ENCODE data around the gene AIPL1.

Gene AIPL1

DNA sequence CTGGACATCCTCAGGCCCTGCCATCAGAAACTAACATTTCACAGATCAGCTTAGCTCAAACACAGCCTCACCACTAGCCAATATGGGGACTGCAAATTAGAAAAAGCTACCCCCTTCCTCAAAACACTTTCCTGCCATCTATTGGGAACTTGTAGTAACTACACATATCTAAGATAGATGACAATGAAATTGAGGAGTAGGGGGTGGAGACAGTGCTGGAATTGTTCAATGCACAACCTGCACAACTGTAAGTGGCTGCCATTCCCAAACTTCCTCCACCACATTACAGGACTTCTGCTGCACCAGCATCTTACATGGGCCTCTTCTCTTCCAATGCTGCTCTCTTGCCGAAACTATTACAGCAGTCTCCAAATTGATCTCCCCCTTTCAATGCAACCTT lies 21.9 kb downstream of the AIPL1 start:
- DNase-seq = no peak

DNA sequence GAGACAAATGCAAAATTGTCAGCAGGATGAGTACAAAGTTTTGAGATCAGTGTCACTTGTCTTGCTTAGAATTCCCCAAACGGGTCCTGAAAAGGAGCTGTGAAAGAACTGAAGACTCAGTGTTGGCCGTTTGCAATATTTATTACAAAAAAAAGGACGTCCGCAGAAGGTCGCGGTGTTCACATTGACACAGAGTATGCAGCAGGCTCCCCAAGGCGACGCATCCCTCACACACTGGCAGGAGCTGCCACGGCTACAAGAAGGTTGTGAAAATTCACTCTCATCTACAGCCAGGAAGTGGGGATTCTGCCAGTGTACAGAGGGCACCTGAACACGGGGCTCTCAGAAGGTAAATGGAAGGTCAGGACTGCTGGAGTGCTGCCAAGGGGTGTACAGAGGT lies 26.2 kb downstream of the AIPL1 start:
- DNase-seq = no peak

DNA sequence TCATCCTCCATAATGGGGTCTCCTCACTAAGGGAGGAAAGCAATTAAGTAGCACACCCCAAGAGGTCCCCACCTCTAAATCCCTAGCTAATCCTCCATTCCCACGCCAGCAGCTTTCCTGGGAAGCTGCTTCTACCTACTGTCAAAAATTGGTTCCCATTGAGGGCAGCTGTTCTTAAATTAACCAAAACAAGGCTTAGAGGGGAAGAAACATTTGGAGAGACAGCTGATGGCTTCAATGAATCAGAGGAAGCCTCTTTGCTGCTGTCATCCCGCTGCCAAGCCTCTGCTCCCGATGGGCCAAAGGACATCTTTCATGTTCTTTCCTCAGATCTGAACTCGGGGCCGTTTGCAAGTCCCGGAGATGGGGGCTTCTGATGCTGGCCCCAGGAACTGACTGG lies 26.6 kb downstream of the AIPL1 start:
- no peak for DNase-seq

DNA sequence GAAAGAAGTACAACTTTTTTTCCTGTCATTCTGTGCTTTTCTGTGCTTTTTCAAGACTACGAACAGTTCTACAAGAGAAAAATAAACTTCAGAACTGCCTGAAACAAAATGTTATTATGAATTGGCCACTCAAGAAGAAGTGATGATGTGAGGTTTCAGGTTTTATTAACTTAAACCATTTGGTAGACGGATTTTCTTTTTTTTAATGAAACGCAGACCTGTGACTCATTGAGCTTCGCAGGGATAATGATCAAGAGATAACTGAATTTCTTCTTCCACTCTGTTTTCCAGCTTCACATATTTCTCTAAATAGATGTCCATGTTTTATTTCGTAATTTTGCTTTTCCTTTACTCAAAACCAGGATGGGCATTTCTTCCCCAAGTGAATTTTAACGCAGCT lies 32.7 kb downstream of the AIPL1 start:
- DNase-seq = no peak

DNA sequence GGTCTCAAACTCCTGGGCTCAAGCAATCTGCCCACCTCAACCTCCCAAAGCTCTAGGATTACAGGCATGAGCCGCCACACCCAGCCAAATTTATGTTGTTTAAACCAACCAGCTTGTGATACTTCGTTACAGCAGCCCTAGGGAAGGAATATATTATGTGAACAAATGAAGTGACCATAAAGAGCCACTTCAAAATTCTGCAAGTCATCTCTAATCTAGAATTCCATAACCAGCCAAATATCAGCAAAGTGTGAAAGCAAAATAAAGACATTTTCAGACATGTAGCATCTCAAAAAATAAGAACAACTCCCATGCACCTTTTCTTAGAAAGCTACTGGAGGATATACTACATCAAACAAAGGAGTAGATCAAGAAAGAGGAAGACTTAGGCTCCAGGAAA lies 36.0 kb downstream of the AIPL1 start:
- no peak for DNase-seq

DNA sequence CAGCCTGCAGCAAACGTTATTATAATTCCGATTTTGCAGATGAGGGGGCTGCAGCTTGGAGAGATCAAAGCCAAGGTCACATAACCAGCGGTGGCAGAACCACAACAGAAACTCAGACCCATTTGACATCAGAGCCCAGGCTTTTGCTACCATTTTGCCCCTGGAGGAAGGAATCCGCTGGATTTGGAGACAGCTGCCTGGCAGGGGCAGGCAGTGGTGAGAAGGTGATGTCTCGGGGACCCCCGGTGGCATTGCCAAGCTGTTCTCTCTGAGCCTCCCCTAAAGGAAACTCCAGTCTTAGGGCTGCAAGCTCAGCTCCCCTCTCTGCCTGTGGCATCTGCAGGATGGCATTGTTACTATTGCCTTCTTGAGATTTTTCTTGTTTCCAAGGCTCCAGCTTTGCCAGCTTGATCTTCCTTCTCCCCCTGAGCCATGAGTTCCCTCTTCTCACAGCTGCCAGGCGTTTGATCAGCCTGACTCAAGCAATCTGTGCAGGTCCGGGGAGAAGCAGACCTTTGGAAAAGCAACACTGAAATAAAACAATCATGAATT lies 40.8 kb downstream of the AIPL1 start:
- DNase-seq = no peak

DNA sequence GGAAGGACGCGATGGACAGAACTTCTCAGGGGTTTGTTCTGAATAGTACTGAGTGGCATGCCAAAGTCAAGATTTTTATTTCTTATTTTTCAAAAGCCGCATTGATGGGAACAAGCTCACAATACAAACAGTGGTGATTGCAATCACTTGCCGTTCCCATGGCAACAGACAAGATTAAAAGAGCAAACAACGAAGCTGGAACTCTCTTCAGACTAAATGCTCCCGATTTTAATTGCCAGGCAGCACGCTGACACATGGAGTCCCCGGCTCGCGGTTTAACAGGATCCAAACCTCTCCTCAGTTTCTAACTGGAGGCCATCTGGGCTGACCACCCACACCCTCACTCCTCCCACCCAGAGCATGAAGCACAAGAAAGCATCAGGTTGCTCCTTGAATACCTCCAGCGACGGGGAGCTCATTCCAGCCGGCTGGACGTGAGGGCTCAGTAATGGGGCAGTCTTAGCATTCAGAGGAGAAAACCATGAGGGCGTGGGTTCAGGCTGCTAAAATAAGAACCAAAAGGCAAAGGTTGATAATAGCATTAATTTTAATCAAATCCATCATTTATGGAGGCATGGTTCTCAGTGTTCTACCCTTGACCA lies 41.5 kb downstream of the AIPL1 start:
- no peak for DNase-seq

DNA sequence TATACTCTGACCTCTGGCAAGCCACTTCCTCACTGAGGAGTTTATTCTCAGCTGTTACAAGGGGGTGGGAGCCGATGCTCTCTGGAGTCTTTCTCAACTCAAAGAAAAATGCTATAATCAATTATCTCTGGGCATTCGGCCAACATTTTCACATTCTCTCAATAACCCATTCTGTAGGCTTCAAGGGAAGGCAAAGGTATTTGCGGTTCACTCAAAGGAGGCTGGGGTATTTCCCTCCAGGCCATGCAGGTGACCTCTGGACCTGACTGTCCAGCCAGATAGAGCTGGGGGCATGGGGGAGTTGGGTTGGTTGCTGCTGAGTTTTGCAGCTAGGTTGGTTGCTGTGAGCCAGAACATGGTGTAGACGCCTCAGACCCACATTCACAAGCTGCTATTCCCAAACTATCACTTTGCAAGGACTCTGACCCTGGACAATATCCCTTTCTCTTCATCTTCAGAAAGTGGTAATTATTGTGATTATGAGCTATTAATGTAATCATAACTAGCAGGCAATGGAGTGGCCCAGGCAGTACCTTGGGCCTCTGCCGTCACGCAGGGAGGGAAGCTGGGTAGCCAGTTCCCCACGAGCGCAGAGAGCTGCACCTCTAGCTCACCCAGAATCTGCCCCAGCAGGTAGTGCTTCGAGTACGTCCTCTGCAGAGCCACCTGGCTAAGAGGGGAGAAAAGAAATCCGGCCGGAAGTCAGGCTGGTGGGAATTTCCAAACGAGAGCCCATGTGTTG lies 42.1 kb downstream of the AIPL1 start:
- no peak for DNase-seq

DNA sequence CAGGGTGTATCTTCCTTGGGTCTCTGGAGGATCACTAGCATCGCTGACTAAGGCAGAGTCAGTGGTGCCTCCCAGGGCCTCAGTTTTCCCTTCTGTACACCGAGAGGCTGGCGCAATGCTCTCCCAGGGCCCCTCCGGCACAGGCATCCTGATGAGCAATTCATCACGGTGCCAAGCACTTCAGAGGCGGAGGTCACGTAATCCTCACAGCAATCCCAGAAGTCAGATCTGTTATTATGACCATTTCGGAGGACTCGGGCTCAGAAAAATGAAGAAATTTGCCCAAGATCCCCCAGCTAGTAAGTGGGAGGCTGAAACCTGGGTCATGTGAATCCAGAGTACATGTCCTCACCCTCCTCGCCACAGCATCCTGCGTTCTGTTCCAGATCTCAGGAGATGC lies 46.5 kb downstream of the AIPL1 start:
- no peak for DNase-seq

DNA sequence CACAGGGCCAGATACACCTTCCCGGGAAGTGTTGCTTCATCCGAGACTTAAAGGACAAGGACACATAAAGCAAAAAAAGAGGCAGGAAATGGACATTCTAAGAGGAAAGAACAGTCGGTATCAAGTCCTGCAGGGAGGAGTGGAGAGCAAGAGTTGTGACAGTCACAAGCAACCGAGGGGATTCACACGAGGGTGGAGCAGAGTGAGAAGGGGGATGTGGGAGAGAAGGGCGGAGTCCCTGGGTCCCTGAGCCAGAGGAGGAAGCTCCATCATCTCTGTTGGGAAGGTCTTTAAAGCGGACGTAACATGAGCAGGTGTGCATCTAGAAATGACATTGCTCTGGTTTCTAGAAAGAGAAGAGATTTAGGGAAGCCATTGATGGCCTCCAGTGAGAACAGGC lies 47.1 kb downstream of the AIPL1 start:
- DNase-seq = no peak

DNA sequence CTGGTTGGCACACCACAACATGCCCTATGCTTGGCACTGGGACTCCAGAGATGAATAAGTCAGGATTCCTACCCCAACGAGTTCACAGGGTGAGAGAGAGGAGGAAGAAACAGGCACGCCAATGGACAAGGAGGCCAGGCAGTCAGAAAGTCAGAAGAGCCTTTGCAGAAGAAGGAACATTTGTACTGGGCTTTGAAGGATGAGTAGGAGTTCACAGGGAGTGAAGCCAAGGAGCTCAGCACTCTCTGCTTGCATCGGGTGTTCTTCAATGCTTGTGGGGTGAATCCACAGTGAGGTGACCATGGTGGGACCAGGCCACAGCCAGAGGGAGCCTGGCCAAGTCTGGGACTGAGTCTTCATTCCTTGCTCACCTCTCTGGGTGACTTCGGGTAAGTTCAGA lies 47.5 kb downstream of the AIPL1 start:
- no peak for DNase-seq

DNA sequence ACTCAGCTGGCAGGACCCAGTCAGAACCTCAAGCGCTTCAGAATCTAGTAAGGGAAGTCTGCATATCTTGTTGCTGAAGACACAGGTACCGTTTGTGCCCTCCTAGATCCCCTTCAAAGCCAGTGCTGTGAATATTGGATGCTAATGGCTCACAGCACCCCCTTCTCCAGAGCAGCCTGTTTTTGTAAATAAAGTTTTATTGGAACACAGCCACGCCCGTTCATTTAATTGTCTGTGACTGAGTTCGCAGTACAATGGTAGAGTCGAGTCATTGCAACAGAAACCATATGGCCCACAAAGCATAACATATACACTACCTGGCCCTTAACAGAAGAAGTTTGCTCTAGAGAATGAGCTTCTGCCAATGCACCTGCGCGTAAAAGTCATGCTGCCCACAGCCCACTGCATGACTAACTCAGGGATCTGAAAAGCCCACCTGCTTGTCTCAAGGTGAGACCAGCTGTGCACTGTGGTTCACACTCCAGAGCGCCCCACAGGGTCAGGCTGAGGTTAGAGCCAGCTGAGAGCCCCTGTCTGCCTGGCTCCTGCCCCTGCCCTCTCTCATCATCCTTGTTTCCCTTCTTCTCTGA lies 48.8 kb downstream of the AIPL1 start:
- no peak for DNase-seq

DNA sequence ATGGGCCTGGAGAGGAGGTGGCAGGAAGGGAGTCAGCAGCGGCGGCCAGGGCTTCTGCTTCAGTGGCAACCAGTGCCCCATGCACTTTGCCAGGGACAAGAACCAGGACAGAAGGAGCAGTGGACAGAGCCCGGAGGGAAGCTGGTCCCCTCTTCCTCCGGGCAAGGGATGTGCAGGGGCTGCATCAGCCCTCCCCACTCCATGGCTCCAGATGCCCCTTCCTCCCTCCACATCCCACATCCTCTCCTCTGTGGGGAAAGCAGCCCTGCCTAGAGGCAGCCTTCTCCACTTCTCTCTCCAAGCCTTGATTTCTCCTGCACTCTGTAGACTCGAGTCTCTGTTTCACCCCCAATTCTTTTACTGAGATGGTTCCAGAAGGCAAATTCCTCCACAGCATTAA lies 50.4 kb downstream of the AIPL1 start:
- no peak for DNase-seq

DNA sequence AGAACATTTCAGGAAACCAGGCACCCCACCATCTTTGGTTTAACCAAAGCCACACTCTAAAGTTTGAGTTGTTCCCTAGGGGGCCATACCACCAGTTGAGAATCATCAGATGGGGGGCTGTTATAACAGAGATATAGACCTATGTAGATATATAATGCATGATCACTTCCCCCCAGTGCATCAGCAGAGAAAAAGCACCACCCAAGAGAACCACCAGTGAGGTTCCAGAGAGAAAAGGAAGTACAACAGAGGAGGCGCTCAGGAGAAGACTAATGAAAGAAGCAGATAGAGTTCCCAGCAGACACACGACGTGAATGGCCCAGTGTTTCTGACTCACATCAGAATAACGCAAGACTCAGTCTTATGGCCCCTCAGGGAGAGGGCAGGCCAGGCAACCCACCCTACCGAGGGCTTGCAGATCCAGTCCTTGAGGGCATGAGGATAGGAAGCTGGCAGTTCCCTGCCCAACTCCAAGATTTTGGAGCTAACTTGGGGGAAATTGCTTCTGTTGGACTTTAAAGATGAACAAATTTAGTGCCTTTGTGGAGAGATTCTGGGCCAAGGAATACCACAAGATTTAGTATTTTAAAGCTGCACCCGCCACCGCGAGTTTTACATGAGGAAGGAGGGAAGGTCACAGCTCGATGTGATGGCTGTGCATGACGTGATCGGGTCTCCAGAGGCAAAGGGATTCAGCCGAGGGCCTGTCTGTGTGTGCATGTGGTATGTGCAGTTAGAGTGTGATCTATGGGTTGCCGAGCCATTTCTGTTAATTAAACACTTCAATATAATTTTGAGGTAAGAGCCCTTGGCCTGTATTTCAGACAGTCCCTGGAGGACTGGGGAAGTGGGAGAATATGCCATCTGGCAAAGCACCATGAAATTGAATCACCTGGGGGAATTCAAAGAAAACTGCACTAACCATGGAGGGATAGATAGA lies 53.1 kb downstream of the AIPL1 start:
- DNase-seq = no peak

DNA sequence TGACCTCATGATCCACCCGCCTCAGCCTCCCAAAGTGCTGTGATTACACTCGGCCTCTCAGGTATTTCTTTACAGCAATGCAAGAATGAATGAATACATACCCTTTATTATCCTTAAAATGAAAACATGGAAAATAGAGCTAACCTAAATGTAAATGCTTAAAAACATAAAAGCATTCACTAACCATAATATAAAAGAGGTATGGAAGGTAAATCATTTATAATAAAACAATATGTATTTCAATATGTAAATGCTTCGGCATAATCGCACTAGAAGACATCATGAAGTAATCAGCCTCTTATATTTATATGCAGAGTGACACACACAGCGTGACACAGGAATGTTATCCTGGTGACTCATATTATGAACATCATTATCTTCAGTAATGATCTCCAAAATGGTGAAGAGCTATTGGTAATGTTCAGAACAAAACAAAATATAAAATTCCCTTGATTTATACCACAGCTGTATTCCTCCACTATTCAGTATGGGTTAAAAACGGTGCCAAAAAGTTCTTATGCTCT lies 53.9 kb downstream of the AIPL1 start:
- no peak for DNase-seq

DNA sequence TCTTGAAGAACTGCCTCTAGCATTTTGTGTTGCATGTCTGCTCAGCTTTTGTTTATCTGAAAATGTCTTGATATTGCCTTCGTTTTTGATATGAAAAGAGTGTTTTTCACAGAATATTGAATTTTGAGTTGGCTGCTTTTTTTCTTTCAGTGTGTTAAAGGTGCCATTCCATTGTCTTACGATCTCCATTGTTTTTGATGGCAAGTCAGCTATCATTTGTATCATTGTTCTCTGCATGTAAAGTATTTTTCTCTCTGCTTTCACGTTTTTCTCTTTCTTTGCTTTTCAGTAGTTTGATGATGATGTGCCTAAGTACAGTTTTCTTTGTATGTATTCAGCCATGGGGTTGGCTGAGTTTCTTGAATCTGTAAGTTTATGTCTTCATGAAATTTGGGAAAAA lies 57.0 kb downstream of the AIPL1 start:
- no peak for DNase-seq

DNA sequence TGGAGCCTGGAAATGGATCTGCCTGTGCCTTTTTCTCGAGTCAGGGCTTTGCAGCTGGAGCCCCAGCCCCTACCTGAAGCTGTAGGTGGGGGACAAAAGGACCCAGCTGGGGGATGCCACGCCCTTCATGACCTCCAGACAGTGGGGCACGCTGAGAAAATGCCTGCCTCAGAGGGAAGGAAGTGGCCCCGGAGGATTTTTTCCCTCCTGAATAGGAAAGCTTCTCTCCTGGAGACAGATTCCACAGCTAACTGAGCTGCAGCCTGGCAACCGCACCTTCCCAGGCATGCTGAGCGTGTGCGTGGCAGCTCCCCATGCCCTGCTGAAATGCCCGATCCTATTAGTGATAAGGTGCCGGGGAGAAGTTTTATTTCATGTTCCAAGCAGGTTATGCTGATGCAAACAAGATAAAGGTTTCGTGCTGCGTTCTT lies 58.0 kb downstream of the AIPL1 start:
- DNase-seq = no peak

DNA sequence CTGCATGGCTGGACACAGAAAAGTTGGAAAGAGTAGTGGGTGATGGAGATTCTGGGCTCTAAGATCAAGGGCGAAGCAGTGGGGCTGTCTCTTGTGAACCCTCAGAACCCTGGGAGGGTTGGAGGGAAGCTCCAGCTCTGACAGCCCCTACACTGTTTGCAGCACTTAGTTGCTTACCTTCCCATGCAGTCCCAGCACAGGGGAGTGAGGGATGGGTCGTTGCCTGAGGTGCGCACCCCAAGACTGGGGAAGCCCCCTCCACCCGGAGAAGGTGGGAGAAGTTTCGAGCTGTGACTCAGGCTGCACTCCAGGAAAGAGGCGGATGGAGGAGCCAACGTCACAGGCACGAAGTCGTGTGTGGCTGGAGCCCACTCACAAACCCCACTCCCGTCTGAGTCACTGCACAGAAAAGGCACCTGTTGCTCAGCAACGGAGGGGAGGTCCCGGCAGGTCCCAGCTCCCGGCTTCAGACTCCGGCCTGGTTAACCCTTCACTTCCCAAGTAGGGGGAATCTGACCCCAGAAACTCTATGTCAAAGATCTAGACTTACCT lies 60.1 kb downstream of the AIPL1 start:
- DNase-seq = peak; percentile 83

DNA sequence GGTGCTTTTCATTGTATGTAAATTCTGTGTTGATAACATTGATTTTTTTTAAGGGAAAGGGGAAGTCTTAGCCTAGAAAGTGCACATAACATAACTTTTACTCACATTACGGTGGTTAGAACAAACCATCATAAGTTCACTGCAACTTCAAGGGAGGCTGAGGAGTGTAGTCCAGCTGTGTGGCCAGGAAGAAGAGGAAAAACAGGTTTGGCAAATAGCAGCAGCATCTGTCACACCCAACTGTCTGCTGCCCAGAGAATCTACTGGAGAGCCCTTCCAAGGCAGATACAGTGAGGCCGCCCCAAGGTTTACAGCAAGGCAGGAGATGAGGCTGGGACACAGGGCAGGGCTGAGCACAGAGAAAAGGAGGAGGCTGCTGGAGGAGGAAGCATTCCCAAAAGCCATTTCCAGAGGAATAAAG lies 60.6 kb downstream of the AIPL1 start:
- no peak for DNase-seq

Measured in stimulated activated CD4-positive, alpha-beta T cell treated with anti-CD3 and anti-CD28 coated beads, Interleukin-4, amount 100 ng/mL, for 24 hours (primary cell).